ENCODE data around the gene FKBP14.

DNA sequence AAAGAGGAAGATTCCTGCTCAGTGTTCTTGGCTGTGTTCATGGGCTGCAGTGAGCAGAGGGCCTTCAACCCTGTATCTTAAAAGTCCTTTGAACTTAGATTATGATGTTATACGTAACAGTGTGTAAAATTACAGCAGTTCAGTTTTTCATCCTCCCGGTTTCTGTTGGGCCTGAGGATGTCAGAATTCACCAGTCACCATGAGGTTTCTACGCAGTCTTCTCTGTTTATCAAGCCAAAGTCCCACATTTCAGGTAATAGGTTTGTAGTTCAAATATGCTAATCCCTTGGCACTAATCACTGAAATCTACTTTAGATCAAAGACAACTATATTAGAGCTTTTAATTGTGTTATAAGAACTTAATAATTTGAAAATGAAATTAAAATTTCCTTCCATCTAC lies 26.6 kb upstream of the FKBP14 start:
- no peak for TF ChIP-seq MAZ (IDR thresholded peaks at IDR 0.05; ENCODE audit: borderline replicate concordance, low read depth, low read length)
- TF ChIP-seq, protein P1, sequence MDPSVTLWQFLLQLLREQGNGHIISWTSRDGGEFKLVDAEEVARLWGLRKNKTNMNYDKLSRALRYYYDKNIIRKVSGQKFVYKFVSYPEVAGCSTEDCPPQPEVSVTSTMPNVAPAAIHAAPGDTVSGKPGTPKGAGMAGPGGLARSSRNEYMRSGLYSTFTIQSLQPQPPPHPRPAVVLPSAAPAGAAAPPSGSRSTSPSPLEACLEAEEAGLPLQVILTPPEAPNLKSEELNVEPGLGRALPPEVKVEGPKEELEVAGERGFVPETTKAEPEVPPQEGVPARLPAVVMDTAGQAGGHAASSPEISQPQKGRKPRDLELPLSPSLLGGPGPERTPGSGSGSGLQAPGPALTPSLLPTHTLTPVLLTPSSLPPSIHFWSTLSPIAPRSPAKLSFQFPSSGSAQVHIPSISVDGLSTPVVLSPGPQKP (IDR thresholded peaks at IDR 0.05; ENCODE audit: low read depth, low read length), result no peak
- TF ChIP-seq, protein P2, sequence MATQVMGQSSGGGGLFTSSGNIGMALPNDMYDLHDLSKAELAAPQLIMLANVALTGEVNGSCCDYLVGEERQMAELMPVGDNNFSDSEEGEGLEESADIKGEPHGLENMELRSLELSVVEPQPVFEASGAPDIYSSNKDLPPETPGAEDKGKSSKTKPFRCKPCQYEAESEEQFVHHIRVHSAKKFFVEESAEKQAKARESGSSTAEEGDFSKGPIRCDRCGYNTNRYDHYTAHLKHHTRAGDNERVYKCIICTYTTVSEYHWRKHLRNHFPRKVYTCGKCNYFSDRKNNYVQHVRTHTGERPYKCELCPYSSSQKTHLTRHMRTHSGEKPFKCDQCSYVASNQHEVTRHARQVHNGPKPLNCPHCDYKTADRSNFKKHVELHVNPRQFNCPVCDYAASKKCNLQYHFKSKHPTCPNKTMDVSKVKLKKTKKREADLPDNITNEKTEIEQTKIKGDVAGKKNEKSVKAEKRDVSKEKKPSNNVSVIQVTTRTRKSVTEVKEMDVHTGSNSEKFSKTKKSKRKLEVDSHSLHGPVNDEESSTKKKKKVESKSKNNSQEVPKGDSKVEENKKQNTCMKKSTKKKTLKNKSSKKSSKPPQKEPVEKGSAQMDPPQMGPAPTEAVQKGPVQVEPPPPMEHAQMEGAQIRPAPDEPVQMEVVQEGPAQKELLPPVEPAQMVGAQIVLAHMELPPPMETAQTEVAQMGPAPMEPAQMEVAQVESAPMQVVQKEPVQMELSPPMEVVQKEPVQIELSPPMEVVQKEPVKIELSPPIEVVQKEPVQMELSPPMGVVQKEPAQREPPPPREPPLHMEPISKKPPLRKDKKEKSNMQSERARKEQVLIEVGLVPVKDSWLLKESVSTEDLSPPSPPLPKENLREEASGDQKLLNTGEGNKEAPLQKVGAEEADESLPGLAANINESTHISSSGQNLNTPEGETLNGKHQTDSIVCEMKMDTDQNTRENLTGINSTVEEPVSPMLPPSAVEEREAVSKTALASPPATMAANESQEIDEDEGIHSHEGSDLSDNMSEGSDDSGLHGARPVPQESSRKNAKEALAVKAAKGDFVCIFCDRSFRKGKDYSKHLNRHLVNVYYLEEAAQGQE (IDR thresholded peaks at IDR 0.05), result no peak
- TF ChIP-seq POLR2AphosphoS2 (conservative IDR thresholded peaks at IDR 0.05; ENCODE audit: low read length), result no peak
- no peak for TF ChIP-seq TP53 (CRISPR knock-in tag; IDR thresholded peaks at IDR 0.05)
- TF ChIP-seq POLR2A (IDR thresholded peaks at IDR 0.05; ENCODE audit: low read length), result no peak

All from A549 (cell line).